ENCODE data around the gene TNFRSF11A.

Gene TNFRSF11A

DNA sequence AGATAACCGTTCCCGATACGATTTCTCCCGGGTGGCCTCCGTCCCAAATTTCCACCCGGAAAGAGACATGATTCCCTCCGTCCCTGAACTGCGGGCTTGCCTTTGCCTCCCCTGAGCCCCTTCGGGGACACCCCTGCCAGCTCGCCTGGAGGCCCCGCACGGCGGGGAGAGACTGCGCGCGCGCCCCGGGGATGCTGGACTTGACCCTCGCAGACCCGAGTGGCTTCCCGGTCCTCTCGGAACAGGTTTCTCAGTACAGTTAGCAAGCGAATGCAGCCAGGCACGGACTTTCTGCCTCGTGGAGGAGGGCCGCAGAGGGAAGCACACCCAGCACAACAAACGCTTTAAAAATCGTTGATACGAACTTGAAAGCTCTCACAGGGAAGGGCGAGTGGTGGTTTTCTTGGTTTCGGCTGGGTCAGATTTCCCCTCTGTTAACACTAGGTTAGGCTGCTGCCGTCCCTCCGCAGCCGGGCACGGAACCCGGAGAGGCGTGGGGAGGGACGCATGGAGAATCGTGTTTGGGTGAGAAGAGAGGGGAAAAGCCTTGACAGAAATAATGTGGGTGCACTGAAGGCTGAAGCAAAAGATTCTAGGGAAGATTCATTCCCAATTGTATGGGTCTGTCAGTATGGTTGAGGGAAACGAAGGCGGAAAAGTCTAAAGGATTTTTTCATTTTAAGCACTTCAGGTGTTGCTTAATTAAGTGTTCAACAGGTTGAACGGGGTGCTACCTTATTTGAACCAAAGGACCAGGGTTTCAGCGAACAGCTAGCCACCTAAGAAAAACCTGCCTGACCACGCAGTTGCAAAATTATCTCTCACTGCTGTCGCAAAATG lies 916 bp downstream of the TNFRSF11A start:
- DNase-seq: no peak

DNA sequence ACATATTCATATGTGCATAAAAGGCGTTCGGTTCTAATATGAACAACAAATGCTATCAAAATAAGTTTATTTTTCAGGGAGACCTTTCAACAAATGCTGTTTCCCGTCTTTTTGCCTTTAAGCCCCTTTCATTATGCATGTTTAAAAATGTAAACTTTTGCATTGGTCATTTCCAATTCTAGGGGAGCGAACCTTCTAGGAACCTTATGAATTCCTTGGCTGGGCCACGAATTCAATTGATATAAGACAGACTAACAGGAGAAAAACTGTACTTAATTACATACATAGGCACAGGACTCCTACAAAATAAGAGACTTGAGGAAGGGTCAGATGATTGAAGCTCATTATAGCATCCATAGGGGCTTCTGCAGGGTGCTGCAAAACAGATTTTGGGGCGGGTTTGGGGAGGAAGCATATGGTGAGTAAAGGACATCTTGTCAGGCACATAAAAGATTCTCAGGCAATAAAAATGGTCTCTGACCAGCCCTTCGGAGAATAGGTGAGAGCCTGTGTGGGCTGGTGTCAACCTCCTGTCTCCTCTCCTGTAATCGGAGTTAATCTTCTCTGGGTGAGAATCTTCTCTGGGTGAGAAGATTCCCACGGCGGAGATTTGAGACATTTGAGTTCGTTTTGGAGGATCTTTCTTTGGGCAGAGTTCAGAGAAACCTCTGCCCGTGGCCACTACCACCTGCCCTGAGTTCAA lies 1.7 kb downstream of the TNFRSF11A start:
- DNase-seq: no peak

DNA sequence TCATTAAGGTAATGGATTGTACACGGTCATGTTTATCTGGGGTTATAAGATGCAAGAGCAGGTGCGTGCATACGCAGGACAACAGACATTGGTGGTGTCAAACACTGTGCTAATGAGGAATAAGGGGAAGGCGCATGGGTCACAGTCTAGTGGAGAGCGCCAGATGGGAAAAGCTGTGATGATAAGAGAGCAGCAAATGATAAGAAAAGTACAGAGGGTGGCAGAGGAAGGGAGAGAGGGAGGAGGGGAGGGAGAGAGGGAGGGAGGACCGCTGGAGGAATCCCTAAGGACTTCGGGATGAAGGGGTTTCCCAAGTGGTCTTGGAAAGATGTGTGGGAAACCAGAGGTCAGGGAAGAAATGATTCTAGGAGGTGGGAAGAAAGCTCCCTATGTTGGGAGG lies 2.9 kb downstream of the TNFRSF11A start:
- no peak for DNase-seq

GRCh38 chr18:62328586-62329525 lies 3.7 kb downstream of the TNFRSF11A start:
- no peak for DNase-seq

DNA sequence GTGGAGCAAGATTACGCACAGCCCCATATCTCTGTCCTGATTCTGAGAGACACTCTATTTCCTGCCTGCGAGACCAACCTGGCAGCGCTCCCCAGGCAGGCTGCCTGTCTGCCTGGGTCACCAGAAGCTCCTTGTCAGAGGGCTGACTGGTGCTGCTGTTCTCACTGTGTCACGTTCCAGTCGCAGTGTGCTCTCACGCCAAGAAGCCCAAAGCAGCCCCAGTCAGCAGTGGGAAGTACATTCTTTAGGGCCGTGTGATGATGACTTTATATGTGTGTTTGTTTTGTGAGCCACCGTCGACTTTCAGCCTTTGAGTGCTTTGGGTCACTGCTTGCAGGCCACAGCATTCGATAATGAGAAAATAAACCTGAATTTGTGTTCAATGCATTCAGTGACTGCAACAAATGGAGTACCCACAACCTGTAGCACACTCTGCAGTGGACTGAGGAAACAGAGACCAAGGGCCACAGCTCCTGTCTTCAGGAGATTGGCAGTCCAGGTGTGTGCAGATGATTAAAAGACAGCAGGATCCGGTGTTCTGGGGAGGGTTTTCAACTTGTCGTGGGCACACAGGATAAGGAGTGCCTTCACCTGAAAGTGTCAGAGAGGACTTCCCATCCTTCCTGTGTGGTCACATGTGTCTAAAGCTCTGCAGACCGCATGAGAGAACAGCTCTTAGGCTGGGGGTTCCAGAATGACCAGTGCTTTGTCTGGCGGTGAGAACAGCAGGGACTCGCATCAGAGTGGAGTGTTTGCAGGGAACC lies 4.8 kb downstream of the TNFRSF11A start:
- DNase-seq: no peak

GRCh38 chr18:62330650-62331049 lies 5.5 kb downstream of the TNFRSF11A start:
- DNase-seq: no peak

- DNase-seq: no peak
Observed at GRCh38 chr18:62331581-62332356, 6.7 kb downstream of the TNFRSF11A start.

DNA sequence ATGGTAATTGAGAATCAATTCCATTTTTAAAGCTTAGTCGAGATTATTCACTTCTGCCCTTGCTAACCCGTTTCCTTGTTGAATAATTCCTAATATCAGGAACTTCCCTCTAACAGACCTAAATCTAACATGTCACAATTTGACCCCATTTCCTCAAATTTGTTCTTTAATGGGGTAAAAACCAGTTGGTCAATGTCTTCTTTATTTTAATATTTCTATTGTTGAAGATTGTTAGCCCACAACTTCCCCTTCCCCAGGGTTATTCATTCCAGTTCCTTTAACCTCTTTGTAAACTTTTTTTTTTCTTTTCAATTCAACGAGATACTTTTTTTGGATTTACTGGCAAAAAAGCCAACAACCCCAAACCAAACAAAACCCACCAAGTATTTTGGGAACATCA lies 7.3 kb downstream of the TNFRSF11A start:
- no peak for DNase-seq

GRCh38 chr18:62332964-62333695 lies 8.0 kb downstream of the TNFRSF11A start:
- DNase-seq: no peak

DNA sequence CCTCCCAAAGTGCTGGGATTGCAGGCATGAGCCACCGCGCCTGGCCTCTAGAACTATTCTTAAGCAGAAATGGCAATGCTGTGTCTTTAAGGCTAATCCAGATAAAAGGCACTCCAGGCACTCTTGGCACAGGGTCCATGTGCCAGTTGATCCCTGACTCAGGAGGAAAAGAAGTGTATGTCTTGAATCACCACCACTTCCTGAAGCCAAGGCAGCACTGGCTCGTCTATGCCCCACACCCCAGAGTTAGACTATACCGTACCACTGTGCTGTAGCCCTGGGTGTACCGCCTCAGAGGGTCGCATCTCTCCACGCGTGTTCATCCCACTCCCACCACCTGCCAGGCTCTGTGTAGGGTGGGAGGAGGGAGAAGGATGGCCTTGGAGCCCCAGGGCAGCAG lies 9.0 kb downstream of the TNFRSF11A start:
- no peak for DNase-seq

GRCh38 chr18:62335494-62335893 lies 10.4 kb downstream of the TNFRSF11A start:
- DNase-seq: no peak

DNA sequence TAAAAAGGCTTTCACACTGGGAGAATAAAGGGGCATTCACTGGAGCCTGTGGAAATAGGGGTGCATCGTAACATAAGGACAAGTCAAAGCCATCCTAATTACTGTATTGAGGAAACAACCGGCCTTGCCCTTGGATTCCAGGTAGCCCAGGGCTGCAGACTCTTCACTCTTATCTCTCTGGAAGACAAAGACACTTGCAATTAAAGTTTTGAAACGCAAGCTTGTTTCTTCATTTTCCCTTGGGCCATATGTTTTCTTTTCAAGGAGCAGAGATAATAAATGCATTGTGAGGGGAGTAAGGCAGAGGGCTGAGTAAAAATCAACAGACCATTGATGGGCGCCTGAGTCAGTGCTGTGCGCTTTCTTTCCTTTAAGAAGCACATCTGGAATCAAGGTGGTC lies 11.5 kb downstream of the TNFRSF11A start:
- DNase-seq: no peak

GRCh38 chr18:62337336-62337735 lies 12.2 kb downstream of the TNFRSF11A start:
- DNase-seq: no peak

GRCh38 chr18:62338446-62339105 lies 13.5 kb downstream of the TNFRSF11A start:
- no peak for DNase-seq

DNA sequence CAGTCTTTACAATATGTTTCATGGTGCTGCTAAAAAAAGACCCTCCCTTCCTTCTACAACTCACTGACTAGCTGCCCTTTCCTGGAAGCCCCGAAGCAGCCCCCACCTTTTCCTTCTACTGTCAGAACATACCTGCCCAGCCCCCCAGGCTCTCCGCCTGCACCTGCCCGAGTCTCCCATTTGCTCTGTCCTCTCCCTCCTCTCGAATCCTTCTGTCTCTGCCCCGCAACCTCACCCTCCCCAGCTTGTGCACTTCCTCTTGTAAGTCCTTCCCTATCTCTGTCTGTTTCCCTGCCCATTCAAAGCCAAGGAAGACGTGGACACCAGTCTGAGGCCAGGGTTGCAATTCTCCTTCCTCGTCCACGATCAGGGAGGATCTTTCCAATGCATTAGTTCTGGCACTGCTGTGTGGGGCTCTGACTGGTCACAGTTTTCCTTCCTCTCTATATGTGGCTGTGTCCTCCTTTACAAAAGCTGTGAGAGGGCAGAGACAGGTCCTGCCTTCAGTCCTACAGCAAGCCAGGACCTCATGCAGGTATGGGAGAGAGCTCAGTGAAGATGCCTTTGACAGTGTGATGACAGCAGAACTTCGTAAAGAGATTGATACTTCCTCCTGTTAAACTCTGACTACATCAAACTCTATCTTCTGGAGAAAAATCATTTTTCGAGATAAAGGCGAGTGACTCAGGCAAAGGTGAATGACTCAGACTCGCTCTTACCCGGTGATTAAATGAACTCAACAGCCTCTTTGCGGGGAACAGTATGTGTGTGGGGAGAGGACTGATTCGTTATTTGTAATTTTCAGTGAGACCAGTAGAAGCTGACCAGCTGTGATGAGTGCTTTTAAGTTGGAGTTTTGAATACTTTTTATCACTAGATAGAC lies 14.2 kb downstream of the TNFRSF11A start:
- no peak for DNase-seq

DNA sequence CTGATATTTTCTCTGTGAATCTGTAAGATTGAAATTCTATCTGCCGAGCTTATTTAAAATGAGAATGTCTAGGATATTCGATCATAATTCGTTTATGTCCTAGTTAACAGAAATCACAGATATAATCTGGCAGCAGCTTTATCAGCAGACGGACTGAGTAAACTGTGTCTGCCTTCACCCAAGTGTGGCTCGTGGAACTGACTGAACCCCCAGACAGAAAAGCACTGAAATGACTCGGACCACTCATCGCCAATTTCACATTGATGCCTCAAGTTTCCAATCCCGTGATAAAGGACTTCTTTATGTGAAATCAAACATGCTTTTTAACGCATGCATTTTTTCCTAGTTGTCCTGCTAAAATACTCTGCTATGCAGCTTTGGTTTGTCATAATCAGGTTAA lies 15.9 kb downstream of the TNFRSF11A start:
- no peak for DNase-seq

GRCh38 chr18:62341473-62341872 lies 16.4 kb downstream of the TNFRSF11A start:
- DNase-seq: peak; percentile 50

- no peak for DNase-seq
Observed at GRCh38 chr18:62342884-62343283, 17.8 kb downstream of the TNFRSF11A start.

DNA sequence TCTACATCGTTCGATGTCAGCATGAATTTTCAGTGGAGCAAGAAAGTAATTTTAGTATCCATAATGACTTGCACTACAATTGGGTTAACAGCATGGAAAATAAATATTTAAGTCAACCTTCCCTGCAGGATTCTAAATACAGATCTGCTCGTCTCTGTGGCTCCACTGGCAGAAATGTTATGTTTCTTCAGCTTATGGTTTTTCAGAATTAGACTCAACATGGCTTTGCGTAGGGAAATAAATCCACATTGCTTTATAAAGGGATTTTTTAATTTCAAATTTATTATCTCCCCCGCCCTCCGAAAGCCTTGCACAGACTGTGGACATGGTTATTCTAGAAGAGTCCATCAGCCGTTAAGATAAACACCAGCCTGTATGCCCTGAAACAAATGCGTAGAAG lies 18.2 kb downstream of the TNFRSF11A start:
- no peak for DNase-seq

All from NCI-H1417 treated with DMSO at 0.1 percent for 48 hours (cell line).